ENCODE results near the gene SCN9A.

DNA sequence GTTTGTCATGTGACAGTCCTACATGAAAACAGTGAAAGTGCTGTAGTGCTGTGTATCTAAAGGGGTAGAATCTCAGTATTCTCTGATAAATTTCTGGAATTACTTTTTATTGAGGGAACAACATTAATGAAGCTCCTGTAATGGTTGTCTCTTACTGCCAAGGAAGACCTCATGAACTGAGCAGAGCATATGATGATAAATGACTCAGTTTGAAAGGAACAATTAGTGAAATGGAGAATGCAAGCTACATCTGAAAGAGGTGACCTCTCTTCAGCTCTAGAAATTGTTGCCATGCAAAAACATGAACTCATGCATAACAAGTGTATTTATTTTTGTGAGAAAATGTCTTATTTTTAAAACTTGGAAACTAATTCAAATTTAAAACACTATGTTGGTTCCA lies 93.6 kb downstream of the SCN9A start:
- TF ChIP-seq EZH2 (optimal IDR thresholded peaks at IDR 0.05; ENCODE audit: low read depth, low read length) (no peak), EZH2phosphoT487 (IDR thresholded peaks at IDR 0.05; ENCODE audit: low read length) (no peak)
- TF ChIP-seq, protein P1, sequence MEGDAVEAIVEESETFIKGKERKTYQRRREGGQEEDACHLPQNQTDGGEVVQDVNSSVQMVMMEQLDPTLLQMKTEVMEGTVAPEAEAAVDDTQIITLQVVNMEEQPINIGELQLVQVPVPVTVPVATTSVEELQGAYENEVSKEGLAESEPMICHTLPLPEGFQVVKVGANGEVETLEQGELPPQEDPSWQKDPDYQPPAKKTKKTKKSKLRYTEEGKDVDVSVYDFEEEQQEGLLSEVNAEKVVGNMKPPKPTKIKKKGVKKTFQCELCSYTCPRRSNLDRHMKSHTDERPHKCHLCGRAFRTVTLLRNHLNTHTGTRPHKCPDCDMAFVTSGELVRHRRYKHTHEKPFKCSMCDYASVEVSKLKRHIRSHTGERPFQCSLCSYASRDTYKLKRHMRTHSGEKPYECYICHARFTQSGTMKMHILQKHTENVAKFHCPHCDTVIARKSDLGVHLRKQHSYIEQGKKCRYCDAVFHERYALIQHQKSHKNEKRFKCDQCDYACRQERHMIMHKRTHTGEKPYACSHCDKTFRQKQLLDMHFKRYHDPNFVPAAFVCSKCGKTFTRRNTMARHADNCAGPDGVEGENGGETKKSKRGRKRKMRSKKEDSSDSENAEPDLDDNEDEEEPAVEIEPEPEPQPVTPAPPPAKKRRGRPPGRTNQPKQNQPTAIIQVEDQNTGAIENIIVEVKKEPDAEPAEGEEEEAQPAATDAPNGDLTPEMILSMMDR (IDR thresholded peaks at IDR 0.05; ENCODE audit: low read length) = no peak

Data from MM.1S (cell line).